AML-193 (cell line): Measurements from ENCODE around the gene L3MBTL2.
A peak's percentile ranks its signal among the peaks of the same experiment; 100 is the strongest.

Experiments used
- DNase-seq, 2 experiments: peaks; one replicate each; lab custom pipeline; 2025; lab: John Stamatoyannopoulos, UW

Gene L3MBTL2

GRCh38 chr22:41215409-41215808 lies 10.3 kb downstream of the L3MBTL2 start:
- DNase-seq: no peak

DNA sequence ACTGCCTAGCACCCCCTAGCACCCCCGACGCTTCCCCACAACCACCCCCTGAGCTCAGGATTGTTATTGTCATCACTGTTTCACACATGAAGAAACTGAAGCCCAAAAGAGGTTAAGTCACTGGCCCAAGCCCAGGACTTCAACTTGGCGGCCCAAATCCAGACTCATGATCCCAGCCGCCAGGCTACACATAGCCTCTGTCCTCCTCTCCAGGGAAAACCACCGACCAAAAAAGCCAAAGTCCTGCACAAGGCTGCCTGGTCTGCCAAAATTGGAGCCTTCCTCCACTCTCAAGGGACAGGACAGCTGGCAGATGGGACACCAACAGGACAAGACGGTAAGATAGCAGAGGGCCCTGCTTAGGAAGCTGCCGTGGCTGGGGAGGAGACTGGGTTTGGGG lies 10.8 kb downstream of the L3MBTL2 start:
- DNase-seq: no peak

DNA sequence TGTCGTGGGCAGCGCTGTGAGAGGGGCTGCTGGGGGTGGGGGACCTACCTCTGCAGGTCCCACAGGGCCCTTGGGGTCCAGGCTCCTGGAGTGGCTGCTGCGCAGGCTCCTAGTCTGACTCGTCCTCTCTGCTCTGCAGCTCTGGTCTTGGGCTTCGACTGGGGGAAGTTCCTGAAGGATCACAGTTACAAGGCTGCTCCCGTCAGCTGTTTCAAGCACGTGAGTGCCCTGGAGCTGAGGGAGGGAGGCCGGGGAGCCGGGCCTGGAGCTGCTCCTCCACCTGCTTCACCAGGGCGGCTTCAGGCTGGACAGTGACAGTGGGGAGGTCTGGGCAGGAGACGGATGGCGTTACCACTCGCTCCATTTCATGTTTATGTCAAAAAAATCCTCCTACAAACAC lies 11.9 kb downstream of the L3MBTL2 start:
- DNase-seq: no peak

DNA sequence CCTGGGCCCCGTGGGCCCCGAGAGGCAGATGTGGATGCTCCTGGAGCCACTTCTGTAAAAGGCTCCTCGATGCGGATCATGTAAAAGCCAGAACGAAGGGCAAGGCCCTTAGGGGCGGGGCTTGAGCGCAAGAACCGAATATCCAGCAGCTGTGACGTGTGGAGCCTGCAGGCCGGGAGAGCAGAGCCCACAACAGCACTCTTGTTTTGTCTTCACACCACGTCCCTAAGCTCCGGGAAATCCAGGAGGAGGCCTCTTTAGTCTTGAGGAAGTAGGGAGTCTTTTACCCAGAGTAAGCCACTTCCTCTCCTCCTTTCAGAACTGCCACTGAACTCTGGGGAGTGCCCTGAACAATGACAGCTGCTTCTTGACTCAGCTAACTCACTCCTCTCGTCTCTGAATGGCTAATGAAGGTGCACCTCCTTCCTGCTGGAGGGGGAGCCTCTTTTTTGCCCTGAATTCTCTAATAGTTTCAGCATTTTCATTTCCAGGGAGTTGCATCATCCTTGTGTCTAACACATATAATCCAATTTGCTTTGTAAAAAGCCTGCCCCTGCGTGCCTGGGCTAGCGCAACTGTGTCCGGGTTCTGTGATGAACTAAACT lies 12.5 kb downstream of the L3MBTL2 start:
- peak; percentile 90 to 94 for DNase-seq

- no peak for DNase-seq
These were observed 17.9 kb downstream of the L3MBTL2 start for GRCh38 chr22:41222846-41223507.

- DNase-seq: no peak
These were observed 18.4 kb downstream of the L3MBTL2 start for GRCh38 chr22:41223535-41223934.

DNA sequence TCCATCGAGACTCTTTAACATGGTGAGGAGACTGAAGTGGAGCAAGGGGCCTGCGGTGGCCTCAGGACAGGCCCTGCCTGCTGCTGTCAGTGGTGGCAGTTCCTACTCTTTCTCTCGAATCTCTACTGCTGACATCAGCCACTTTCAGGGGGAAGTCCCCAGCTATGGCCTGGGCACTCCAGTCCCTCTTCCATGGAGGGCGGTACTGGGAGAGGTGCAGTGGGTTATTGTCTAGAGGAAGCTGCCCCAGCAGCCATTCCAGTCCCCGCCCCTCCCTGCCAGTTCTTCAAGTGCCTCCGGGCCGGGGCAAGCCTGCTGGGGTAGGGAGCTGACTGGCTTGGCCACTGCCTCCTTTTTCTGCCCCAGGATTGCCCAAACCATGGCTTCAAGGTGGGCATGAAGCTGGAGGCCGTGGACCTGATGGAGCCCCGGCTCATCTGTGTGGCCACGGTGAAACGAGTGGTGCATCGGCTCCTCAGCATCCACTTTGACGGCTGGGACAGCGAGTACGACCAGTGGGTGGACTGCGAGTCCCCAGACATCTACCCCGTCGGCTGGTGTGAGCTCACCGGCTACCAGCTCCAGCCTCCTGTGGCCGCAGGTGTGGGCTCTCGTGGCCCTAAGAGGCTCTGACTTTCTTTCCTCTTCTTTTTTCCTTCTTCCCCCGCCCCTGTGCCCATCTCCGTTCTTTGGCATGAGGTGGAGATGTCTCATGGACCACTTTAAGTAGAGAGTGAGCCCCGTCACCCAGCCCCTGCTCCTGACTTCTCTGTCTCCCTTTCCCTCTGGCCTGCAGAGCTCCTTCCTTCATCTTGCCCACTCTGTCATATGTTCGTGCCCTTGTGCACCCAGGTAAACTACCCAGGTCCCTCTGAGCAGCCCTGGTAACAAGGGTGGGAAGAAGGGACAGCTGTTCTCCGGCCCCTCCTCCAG lies 21.9 kb downstream of the L3MBTL2 start:
- no peak for DNase-seq

DNA sequence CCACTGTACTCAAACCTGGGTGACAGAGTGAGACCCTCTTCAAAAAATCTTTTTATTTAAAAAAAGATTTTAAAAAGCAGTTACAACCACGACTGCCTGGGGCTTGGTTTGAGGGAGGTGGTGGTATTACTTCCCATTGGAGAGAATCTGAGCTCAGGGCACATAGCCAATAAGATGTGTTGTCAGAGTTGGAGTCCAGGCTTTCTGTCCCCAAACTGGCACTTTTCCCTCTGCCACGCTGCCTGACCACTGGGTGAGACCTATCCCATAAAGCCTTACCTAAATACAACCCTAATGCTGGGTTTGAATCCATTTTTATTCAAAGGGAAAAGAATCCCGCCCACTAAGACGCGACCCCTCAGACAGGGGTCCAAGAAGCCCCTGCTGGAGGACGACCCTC lies 24.1 kb downstream of the L3MBTL2 start:
- DNase-seq: no peak

GRCh38 chr22:41229730-41230400 lies 24.8 kb downstream of the L3MBTL2 start:
- no peak for DNase-seq

- no peak for DNase-seq
These were observed 25.3 kb downstream of the L3MBTL2 start for GRCh38 chr22:41230401-41230785.

- no peak for DNase-seq
These were observed 26.3 kb downstream of the L3MBTL2 start for GRCh38 chr22:41231369-41231768.

GRCh38 chr22:41234815-41235695 lies 29.9 kb downstream of the L3MBTL2 start:
- no peak for DNase-seq

DNA sequence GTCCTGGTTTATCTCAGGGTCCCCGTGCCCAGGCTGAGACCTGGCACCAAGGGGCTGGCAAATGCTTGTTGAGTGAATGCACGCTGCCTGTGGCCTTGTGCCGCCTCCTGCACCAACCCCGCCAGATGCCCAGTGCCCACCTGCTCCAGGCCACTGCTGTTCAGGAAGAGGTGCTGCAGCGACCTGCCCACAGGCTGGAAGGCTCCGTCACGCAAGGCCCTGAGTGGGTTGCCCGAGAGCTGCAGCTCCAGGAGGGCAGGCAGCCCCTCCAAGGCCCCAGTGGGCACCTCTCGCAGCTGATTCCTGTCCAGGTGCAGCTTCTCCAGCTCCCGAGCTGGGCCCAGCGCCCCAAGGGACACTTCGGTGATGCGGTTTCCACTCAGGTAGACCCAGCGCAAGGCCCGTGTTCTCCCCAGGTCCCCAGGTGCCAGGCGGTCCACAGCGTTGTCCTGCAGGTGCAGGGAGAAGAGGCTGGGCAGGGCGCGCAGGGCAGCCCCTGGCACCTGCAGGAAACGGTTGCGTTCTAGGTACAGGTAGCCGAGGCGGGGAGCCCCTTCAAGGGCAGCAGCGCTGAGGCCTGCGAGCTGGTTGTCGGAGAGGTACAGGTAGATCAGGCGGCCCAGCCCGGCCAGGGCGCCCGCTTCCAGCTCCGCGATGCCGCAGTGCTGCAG lies 32.1 kb downstream of the L3MBTL2 start:
- no peak for DNase-seq

GRCh38 chr22:41237707-41238569 lies 32.8 kb downstream of the L3MBTL2 start:
- peak; percentile 41 to 51 for DNase-seq

DNA sequence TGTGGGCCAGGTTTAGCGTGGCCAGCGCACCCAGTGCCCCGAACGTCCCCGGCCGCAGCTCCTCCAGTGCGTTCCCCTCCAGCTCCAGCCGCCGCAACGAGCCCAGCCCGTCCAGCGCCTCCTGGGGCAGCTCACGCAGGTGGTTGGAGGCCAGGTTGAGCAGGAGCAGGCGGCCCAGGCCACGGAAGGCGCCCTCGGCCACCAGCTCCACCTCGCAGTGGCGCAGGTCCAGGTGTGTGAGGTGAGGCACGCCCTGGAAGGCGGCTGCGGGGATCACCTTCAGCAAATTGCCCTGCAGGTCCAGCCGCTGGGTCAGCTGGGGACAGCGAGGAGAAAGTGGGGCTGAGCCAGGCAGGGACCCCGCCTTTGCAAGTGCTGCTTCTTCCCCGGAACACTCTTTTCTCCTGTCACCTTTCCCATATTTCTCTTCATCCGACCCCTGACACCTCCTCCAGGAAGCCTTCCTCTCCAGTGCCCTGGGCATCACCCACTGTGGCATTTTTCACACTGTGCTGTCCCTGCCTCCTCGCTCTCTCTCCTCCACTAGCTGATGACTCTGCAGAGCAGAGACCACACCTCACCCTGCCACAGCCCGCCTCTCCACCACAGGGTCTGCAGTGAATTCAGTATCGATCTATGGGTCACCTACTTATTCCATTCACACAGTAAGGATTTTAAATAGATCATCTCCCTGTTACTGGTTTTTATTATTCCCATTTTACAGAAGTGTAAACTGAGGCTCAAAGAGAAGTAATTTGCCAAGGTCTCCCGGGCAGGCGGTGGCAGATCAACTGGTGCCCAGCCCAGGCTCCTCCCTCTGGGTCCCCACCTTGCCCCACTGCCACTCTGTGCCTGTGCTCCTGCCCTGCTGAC lies 33.7 kb downstream of the L3MBTL2 start:
- DNase-seq: no peak

- DNase-seq: no peak
These were observed 34.5 kb downstream of the L3MBTL2 start for GRCh38 chr22:41239443-41240128.

- no peak for DNase-seq
These were observed 35.4 kb downstream of the L3MBTL2 start, which contains the start of gene CHADL for GRCh38 chr22:41240377-41241132. CHADL (minus strand) TSS chr22:41240931; CDS start chr22:41240881, 50 bp downstream.
